ENCODE measurements around the gene DAGLA.

- TF ChIP-seq POLR2A (IDR thresholded peaks at IDR 0.05; ENCODE audit: low read depth, low read length): peak; percentile 47
- peak; percentile 14; the same call in 1 of the 2 replicates for TF ChIP-seq POLR2AphosphoS5 (IDR thresholded peaks at IDR 0.05; ENCODE audit: low read depth, low read length)
- TF ChIP-seq POU2F2 (IDR thresholded peaks at IDR 0.05; ENCODE audit: low read depth, low read length): no peak
- no peak for TF ChIP-seq TAF1 (IDR thresholded peaks at IDR 0.05; ENCODE audit: low read depth, low read length)
- no peak for TF ChIP-seq SPI1 (IDR thresholded peaks at IDR 0.05; ENCODE audit: low read depth, low read length)
These were observed 111.6 kb downstream of the DAGLA start for GRCh38 chr11:61791737-61792309.
